ENCODE measurements around the gene PPIP5K1. TPM values are rescaled to one million over a fixed set of nuclear protein-coding genes. Genes with fewer than 3 reads are reported as not detected.
A peak's percentile ranks its signal among the peaks of the same experiment; 100 is the strongest.

The PPIP5K1 gene
- total and polyA plus RNA-seq, 9 of the 15 experiments (the other 6 are each of a cell fraction or from before 2014, with no cell fraction given) = 2.5 to 74.6 (median 35.1) TPM

DNA sequence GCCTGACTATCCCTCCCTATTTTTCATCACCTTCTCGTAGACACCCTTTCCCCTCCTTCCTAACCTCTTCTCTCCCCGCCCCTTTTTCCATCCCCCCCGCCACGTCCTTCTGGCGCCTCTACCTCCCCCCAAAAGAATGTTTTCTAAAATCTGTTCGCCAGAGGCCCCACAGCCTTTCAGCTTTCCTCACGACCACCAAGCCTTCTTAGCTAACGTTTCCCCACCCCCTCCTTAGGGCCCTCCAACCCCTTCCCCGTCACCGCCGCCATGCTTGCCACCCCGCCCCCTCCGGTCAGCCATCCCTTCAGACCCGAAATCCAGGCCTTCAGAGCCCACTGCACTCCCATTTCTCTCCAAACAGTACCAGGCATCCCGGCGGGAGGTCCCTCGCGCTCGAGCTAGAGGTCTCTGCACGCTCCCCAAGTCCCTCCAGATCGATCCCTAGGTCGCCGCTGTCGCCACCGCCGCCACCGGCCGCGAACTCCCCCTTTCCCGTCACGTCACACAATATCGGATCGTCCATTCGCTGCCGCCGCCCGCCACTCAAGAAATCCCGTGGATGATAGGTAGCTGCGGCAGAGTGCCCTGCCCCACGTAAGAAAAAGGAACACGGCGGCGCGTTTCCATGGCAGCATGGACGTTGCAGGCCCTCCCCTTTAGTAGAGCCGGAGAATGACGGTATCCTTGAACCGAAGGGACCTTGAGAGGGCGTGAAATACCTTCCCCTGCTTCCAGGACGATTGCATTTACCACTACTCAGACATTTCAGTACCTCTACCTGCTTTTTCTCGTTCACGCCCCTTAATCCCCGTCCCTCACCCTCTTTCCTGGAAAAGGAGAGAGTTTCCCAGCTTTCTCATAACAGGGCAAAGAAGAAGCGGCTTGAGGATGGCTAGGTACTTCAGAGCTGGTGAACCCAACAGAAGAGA is 97.1 kb downstream of the PPIP5K1 start, which contains the start of gene TP53BP1 (continued):
- TF ChIP-seq, protein P1, sequence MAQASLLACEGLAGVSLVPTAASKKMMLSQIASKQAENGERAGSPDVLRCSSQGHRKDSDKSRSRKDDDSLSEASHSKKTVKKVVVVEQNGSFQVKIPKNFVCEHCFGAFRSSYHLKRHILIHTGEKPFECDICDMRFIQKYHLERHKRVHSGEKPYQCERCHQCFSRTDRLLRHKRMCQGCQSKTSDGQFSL (CRISPR knock-in tag; IDR thresholded peaks at IDR 0.05) = peak; percentile 50; the same call in 1 of the 2 replicates
- TF ChIP-seq, protein P1 (tag; IDR thresholded peaks at IDR 0.05) = no peak
- TF ChIP-seq ZC3H8 (IDR thresholded peaks at IDR 0.05) (no peak), CBX8 (IDR thresholded peaks at IDR 0.05; ENCODE audit: borderline replicate concordance, extremely low read depth, low read depth, low read length, poor library complexity, severe bottlenecking) (no peak), HDAC1 (IDR thresholded peaks at IDR 0.05) (peak in 1 of 2 experiments; percentile 94; a peak in 2 of 4 replicates), LEF1 (IDR thresholded peaks at IDR 0.05) (peak; percentile 14; the same call in 1 of the 2 replicates), TEAD1 (CRISPR knock-in tag; IDR thresholded peaks at IDR 0.05) (0 out of 4 replicates have a peak, but pooled peaks of 1 of the 2 experiments have one; percentile 45), KDM2B (CRISPR knock-in tag; IDR thresholded peaks at IDR 0.05) (no peak), JUND (IDR thresholded peaks at IDR 0.05; ENCODE audit: borderline replicate concordance, low read depth, low read length) (peak; percentile 59; the same call in 1 of the 2 replicates), JUND (tag; IDR thresholded peaks at IDR 0.05; ENCODE audit: borderline replicate concordance, low read depth, low read length) (peak; percentile 47; the same call in 1 of the 3 replicates), TSC22D4 (tag; IDR thresholded peaks at IDR 0.05) (no peak), SMARCE1 (IDR thresholded peaks at IDR 0.05) (no peak), NR3C1 (CRISPR knock-in tag; IDR thresholded peaks at IDR 0.05) (no peak), CTBP1 (IDR thresholded peaks at IDR 0.05; ENCODE audit: borderline replicate concordance) (peak; percentile 80; the same call in 1 of the 2 replicates), NUFIP1 (IDR thresholded peaks at IDR 0.05; ENCODE audit: partially characterized antibody) (no peak), POLR3G (IDR thresholded peaks at IDR 0.05; ENCODE audit: extremely low read depth, insufficient read length, insufficient replicate concordance) (no peak), ZBTB2 (IDR thresholded peaks at IDR 0.05) (0 out of 2 replicates have a peak, but pooled peaks have one; percentile 66), HNRNPLL (IDR thresholded peaks at IDR 0.05; ENCODE audit: low read depth, low read length, poor library complexity, severe bottlenecking) (peak; percentile 60), CBX3 (IDR thresholded peaks at IDR 0.05; ENCODE audit: borderline replicate concordance in 1 of 2, low read length in 2 of 2) (no peak), ATF2 (CRISPR knock-in tag; IDR thresholded peaks at IDR 0.05) (no peak), ZNF561 (CRISPR knock-in tag; conservative IDR thresholded peaks at IDR 0.05) (no peak), NRF1 (conservative IDR thresholded peaks at IDR 0.05 in 1 of 2, IDR thresholded peaks at IDR 0.05 in 1 of 2) (peak; percentile 52 to 60), TRIM24 (IDR thresholded peaks at IDR 0.05) (no peak)
- TF ChIP-seq, protein P2, sequence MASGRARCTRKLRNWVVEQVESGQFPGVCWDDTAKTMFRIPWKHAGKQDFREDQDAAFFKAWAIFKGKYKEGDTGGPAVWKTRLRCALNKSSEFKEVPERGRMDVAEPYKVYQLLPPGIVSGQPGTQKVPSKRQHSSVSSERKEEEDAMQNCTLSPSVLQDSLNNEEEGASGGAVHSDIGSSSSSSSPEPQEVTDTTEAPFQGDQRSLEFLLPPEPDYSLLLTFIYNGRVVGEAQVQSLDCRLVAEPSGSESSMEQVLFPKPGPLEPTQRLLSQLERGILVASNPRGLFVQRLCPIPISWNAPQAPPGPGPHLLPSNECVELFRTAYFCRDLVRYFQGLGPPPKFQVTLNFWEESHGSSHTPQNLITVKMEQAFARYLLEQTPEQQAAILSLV (tag; IDR thresholded peaks at IDR 0.05) = no peak

All from K562 (cell line).